DOHH2 (cell line): ENCODE data around the gene GPSM3.

Experiments
- EZH2phosphoT487 ChIP-seq: fragments of 200-600 bp; sonication (generic); IDR thresholded peaks from 2 replicates; pipeline ENCODE4 v1.6.1; 2017; ENCODE audit warnings: borderline replicate concordance, mild to moderate bottlenecking, antibody characterized with exemption, low read length, moderate library complexity, mixed read lengths
- TF ChIP-seq, protein P1 (sequence below): fragments of 200-600 bp; sonication (generic); IDR thresholded peaks from one replicate; pipeline ENCODE4 v1.5.1; 2014; ENCODE audit warnings: antibody characterized with exemption, mild to moderate bottlenecking, low read depth, low read length; ENCODE audit not compliant: poor library complexity, severe bottlenecking

DNA sequence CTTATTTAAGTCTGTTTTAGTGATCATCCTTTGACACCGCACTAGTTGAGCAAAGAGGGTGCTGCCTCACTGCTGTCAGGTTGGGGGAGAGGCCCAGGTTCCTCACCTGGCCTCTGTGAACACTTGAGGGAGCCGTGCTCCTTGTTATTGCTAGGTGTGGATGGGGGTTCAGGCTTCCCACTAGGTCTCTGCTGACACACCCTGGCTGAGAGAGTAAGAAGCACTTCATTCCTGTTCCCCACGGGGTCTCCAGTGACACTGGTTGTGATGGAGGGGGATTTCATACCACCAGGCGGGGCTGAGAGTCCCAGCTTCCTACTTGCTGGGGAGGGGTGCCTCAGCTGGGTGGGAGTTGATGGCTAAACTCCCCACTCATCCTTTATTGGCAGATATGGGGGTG, 42.5 kb upstream of the GPSM3 start:
- TF ChIP-seq, protein P1, sequence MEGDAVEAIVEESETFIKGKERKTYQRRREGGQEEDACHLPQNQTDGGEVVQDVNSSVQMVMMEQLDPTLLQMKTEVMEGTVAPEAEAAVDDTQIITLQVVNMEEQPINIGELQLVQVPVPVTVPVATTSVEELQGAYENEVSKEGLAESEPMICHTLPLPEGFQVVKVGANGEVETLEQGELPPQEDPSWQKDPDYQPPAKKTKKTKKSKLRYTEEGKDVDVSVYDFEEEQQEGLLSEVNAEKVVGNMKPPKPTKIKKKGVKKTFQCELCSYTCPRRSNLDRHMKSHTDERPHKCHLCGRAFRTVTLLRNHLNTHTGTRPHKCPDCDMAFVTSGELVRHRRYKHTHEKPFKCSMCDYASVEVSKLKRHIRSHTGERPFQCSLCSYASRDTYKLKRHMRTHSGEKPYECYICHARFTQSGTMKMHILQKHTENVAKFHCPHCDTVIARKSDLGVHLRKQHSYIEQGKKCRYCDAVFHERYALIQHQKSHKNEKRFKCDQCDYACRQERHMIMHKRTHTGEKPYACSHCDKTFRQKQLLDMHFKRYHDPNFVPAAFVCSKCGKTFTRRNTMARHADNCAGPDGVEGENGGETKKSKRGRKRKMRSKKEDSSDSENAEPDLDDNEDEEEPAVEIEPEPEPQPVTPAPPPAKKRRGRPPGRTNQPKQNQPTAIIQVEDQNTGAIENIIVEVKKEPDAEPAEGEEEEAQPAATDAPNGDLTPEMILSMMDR = peak; percentile 35
- no peak for TF ChIP-seq EZH2phosphoT487
